Suprapubic skin (tissue), 4 donors: Measurements from ENCODE around the gene MRPL50.

Source experiments
- EP300 ChIP-seq: sonication (generic); formaldehyde crosslinking; IDR thresholded peaks from one replicate; pipeline ENCODE4 v1.6.1; 2017; ENCODE audit warnings: antibody characterized with exemption
- POLR2A ChIP-seq, 2 donors: fragments of 450-650 bp; IDR thresholded peaks; one replicate each; pipeline ENCODE4 v1.6.1; 2017; ENCODE audit warnings: antibody characterized with exemption in 2 of 2, mild to moderate bottlenecking in 2 of 2, moderate library complexity in 2 of 2
- POLR2AphosphoS5 ChIP-seq, 3 donors: sonication (generic); formaldehyde crosslinking; IDR thresholded peaks; one replicate each; pipeline ENCODE4 v1.6.1; 2017; ENCODE audit warnings: antibody characterized with exemption in 3 of 3
- TF ChIP-seq, protein P1 (sequence below), 2 donors: fragments of 200-600 bp in 1 of 2; fragments of 450-650 bp in 1 of 2; sonication (generic) in 1 of 2; IDR thresholded peaks; one replicate each; pipeline ENCODE4 v1.5.1; 2016 to 2019; ENCODE audit warnings: antibody characterized with exemption in 2 of 2, mild to moderate bottlenecking in 1 of 2, moderate library complexity in 1 of 2

DNA sequence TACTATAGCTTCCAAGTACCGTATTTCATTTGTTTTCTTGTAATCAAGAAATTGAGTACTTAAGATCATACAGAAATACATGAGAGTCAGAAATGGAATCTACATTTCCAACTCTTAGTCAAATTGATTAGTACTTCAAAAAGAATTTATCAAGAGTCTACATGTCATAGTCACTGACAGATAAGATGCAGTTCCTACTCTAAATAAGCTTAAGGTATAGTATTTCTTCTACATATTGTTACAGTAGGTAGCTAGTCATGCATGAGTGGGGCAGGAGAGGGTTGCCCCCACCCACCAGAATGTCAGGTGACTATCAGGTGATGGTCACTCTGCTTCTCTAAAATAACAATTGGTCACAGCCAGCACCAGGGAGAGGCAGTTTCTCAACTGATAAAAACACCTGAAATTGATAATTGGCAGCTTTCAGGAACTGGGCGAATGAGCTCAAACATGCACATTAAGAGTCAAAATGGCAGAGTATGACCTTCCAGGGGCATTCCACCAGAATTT is 16.5 kb downstream of the MRPL50 start:
- TF ChIP-seq POLR2AphosphoS5 (IDR thresholded peaks at IDR 0.05): no peak
- TF ChIP-seq, protein P1, sequence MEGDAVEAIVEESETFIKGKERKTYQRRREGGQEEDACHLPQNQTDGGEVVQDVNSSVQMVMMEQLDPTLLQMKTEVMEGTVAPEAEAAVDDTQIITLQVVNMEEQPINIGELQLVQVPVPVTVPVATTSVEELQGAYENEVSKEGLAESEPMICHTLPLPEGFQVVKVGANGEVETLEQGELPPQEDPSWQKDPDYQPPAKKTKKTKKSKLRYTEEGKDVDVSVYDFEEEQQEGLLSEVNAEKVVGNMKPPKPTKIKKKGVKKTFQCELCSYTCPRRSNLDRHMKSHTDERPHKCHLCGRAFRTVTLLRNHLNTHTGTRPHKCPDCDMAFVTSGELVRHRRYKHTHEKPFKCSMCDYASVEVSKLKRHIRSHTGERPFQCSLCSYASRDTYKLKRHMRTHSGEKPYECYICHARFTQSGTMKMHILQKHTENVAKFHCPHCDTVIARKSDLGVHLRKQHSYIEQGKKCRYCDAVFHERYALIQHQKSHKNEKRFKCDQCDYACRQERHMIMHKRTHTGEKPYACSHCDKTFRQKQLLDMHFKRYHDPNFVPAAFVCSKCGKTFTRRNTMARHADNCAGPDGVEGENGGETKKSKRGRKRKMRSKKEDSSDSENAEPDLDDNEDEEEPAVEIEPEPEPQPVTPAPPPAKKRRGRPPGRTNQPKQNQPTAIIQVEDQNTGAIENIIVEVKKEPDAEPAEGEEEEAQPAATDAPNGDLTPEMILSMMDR (IDR thresholded peaks at IDR 0.05): no peak
- TF ChIP-seq POLR2A (IDR thresholded peaks at IDR 0.05): no peak
- no peak for TF ChIP-seq EP300
